Stimulated activated CD8-positive, alpha-beta memory T cell treated with anti-CD3 and anti-CD28 coated beads, Interleukin-7, amount 100 ng/mL, for 1 hour (primary cell): ENCODE results near the gene NRL.

Experiments used
- DNase-seq, 2 donors: peaks; one replicate each; pipeline ENCODE4 v3.0.0-alpha.2; 2020; ENCODE audit warnings: low read depth in 2 of 2

NRL gene

GRCh38 chr14:24066496-24067132 is 48.1 kb downstream of the NRL start:
- no peak for DNase-seq

DNA sequence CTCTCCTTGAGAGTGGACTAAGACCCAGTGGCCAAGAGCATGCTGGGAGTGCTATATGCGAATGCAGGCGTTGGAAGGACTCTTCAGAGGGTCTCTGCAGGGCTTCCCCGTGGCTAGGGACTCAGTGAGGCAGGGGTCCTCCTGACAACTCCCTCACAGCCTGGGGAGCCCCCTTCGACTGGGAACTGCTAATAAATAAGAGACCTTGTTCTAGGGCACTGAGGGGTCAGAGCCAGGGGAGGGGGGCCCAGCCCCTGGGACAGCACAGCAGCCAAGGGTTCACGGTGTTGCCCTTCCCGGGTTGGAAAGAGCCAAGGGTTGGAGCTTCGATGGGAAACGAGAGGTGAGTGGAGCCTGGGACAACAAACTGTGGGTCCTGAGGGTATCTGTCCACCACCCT is 49.3 kb downstream of the NRL start:
- DNase-seq: no peak

GRCh38 chr14:24064856-24065255 is 49.9 kb downstream of the NRL start:
- DNase-seq: no peak

GRCh38 chr14:24064091-24064795 is 50.5 kb downstream of the NRL start:
- DNase-seq: no peak

DNA sequence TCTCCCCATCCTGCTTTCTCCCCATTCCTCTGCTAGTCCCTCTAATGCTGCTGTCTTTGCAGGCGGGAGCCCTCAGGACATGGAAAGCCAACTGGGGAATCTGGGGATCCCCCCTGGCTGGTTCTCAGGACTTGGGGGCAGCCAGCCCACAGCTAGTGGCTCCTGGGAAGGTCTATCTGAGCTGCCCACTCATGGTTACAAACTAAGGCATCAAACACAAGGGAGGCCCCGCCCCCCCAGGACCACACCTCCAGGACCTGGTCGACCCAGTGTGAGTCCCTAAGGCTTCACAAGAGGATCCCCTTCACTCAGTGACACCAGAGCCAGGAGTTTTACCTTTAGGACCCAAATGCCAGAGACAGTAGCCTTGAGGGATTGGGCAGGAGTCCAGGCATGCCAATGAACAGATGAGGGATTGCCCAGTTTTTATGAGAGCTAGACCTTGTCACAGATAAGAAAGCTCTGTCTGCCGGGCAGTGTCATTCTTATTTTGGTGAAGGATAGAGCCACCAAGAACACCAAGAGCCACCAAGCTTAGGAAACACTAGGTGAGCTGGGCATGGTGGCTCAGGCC is 51.4 kb downstream of the NRL start:
- no peak for DNase-seq

DNA sequence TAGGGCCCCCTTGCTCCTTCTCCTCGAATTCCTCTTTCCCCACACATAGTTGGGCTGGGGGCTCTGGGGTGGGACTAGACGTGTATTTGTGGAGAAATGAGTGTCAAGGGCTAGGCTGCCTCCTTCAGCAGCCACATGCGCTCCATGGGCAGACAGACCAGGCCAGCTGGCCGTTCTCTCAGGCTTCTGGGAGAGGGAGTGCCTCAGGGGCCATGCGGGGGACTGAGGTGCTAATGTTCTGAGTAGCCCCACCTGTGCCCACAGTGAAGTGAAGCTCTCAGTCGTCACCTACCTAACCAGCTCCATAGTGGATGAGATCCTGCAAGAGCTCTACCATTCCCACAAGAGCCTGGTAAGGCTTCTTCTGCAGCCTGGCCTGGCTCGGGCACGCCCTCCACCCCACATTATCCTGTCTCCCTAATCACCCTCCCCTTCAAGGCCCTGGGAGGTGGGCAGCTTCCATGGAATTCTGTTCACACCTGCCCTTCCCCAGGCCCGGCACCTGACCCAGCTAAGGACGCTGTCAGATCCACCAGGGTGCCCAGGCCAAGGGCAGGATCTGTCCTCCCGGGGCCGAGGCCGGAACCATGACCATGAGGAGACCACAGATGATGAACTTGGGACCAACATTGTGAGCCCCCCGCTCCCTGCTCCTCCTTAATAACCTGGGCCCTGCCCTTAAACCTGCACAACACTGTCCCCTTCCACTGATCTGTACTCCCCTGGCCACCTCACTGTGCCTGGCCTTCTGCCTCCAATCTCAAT is 52.4 kb downstream of the NRL start:
- DNase-seq: no peak

DNA sequence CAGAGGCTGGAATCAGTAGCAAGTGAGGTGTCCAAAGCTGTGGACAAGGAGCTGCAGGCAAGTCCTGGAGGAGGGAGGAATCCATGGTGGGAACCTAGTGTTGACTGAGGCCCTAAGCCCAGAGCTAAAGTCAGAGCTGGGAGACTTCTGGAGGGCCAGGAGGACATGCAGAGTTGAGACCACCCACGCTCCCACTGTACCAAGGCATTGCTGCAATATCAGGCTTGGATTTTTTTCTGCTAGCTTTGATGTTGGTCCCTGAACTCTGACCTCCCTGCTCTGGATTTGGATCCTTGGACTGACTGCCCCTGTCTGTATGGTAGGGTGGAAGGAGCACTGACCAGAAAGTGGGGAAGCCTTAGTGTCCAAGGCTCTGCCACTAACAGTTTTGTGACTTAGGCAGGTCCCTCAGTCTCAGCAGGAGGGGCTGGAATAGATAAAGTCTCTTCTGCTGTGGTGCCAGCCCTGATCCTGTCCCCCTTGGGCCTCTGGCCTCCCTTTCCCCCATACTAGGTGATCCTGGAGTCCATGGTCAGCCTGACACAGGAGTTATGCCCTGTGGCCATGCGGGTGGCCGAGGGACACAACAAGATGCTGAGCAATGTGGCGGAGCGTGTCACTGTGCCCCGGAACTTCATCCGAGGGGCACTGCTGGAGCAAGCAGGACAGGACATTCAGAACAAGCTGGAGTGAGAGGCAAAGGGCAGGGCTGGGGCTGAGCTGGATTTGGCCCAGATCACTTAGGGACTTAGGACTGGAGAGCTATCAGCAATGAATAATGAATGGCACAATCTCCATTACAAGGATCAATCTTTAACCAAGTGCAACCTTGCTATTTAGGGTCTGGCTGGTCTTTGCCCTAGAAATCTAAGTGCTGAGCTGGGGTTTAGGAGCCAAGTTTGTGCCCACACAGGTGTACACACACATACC is 53.5 kb downstream of the NRL start:
- DNase-seq: no peak

DNA sequence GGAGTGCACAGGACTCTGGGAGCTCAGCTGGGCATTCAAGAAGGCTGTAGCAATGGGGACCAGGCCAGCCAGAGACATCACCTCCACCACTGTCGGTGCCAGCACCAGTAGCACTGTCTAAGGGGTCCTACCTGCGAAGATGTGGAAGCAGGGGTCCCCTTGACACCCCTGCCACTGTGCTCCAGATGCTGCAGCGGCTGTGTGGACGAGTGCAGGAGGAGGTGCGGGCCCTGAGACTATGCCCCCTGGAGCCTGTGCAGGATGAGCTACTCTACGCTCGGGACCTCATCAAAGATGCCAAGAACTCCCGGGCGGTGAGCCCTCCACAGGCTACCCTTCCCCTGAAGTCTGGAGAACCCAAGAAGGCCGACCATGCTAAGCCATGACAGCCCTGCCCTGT is 54.3 kb downstream of the NRL start:
- DNase-seq: no peak

- DNase-seq: no peak
Observed at GRCh38 chr14:24059841-24060388, 54.8 kb downstream of the NRL start.

DNA sequence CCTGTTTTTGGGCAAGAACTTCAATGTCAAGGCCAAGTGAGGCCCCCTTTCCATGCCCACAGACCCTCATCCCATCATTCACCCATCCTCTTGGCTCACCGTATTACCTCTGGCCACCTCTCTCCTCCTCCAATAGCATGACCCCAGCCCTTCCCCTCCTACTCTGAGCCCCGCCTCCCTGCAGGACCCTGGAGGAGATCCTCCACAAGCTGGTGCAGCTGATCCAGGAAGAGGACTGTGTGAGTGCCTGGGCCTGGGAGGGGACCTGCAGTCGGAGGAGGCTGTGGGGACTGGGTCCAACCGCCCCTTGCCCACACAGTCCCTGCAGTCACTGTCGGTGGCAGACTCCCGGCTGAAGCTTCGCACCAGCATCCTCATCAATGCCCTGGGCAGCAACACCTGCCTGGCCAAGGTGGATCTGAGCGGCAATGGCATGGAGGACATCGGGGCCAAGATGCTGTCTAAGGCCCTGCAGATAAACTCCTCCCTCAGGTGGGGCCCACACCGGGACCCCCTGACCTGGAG is 55.7 kb downstream of the NRL start:
- DNase-seq: no peak

DNA sequence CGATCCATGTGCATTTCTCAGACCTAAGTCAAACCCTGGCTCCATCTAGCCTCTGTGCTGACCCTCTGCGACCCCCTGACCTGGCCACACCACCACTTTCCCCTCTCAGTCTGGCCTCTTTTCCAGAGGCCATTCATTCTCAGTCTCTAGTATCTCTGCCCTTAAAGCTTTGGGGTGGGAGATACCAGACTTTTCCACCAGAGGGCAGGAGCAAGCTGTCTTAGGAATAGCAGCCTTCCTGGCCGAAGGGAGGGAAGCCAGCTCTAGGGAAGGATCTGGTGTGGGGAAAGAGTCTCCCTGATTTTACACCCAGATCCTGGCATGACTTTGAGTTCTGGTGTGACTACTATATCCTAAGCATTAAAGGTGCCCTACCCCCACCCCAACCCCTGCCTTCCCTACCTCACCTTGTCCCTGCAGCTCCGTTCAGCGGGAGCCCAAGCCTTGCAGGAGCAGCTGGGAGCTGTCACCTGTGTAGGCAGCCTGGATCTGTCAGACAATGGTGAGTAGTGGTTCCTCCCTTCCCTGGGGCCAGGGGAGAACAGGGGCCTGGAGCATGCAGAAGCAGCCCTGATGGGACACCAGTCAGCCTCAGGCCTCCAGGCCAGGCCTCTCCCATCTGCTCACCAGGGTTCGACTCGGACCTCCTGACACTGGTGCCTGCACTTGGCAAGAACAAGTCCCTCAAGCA is 56.3 kb downstream of the NRL start:
- no peak for DNase-seq

GRCh38 chr14:24057867-24058259 is 56.9 kb downstream of the NRL start:
- DNase-seq: no peak

DNA sequence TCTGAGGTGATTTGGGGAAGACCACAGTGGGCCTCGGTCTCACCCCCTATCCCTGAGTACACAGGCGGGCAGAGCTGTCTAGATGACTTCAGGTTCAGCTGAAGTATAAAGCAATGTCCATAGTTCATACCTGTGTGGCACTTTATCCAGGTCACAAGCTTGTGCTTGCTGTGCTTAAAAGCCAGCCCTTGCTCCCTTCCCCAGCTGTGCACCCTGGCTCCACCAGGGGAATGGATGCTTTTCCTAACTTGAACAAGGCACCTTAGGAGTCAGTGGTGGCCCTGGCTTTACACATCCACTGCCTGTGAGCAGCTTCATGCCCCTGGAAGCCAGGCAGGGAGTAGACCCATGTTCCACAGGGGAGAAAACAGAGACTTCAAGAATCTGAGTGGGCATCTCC is 57.5 kb downstream of the NRL start:
- no peak for DNase-seq

DNA sequence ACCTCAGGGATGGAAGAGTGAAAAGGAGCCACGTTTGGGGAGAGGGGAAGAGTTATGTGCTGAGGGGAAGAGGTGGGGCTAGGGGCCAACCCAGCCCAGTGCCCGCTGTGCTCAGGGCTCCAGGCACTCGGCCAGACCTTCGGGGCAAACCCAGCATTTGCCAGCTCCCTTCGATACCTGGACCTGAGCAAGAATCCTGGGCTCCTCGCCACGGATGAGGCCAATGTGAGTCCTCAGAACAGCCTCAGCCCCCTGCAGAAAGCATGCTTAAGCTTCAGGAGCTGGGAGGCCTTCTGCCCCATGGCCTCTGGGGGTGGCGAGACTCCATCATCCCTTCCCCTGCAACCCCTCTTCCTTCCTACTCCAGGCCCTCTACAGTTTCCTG is 58.0 kb downstream of the NRL start:
- DNase-seq: no peak

- DNase-seq: no peak
Observed at GRCh38 chr14:24055971-24056799, 58.6 kb downstream of the NRL start.

- DNase-seq: no peak
Observed at GRCh38 chr14:24054646-24055045, 60.1 kb downstream of the NRL start.

DNA sequence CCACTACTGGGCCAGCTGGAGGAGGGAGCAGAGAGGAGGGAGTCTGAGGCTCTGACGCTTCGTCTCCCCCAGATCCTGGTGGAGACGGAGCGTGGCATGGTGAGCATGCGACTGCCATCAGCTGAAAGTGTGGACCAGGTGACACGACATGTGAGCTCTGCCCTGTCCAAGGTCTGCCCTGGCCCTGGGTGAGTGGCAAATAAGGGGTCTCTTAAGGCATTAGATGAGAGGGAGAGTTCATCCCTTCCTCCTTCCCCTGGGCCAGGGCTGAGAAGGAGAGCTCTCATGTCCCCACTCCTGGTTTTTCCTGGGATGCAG is 60.5 kb downstream of the NRL start:
- no peak for DNase-seq

DNA sequence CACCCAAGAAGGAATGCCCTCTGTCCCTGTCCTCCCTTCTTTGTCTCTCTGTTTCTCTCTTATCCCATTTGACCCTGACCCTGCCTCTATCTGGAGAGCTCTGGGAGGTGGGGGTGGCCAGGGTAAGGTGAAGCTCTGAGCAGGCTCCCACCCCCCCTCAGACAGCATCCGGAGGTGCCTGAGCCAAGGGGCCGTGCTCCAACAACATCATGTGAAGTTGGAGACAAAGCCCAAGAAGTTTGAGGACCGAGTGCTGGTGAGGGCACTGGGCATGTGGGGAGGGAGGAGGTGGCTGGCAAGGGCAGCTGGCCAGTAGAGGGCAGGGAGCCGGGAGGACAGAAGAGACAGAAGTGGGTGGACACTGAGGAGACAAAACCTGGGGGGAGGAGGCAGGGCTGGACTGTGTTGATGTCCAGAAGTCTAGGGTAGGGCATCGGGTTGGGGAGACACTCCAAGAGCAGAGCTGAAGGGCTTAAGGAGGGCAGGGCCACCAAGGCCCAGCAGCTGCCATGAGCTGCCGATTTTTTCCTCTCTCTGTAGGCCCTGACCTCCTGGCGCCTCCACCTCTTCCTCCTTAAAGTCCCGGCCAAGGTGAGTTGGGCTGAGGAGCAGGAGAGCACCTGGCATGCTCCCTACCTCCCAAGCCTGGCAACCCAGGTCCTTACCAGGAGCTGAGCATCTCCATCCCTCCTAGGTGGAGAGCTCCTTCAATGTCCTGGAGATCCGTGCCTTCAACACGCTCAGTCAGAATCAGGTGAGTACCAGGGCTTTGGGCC is 61.0 kb downstream of the NRL start:
- no peak for DNase-seq
